ENCODE measurements around the gene COLEC12.

DNA sequence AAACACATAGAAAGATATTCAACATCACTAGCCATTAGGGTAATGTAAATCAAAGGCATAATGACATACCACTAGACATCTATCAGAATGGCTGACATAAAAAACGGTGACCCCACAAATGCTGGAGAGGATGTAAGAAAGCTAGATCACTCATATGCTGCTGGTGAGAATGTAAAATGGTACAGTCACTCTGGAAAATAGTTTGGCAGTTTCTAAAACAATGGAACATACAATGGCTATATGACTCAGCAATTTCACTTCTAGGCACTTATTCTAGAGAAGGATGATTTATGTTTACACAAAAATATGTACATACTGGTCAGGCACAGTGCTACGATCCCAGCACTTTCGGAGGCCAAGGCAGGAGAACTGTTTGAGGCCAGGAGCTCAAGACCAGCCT lies 87.3 kb downstream of the COLEC12 start:
- TF ChIP-seq, protein P1, sequence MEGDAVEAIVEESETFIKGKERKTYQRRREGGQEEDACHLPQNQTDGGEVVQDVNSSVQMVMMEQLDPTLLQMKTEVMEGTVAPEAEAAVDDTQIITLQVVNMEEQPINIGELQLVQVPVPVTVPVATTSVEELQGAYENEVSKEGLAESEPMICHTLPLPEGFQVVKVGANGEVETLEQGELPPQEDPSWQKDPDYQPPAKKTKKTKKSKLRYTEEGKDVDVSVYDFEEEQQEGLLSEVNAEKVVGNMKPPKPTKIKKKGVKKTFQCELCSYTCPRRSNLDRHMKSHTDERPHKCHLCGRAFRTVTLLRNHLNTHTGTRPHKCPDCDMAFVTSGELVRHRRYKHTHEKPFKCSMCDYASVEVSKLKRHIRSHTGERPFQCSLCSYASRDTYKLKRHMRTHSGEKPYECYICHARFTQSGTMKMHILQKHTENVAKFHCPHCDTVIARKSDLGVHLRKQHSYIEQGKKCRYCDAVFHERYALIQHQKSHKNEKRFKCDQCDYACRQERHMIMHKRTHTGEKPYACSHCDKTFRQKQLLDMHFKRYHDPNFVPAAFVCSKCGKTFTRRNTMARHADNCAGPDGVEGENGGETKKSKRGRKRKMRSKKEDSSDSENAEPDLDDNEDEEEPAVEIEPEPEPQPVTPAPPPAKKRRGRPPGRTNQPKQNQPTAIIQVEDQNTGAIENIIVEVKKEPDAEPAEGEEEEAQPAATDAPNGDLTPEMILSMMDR (IDR thresholded peaks at IDR 0.05; ENCODE audit: insufficient read depth, low read length, poor library complexity, severe bottlenecking): no peak
- TF ChIP-seq EZH2phosphoT487 (conservative IDR thresholded peaks at IDR 0.05; ENCODE audit: low read length): no peak
